Smooth muscle cell of the brain vasculature (primary cell): Measurements from ENCODE around the gene TMEM132D.
A peak's percentile ranks its signal among the peaks of the same experiment; 100 is the strongest.

Experiments
- DNase-seq: peaks from one replicate; pipeline ENCODE4 v3.0.0-alpha.2; 2012; ENCODE audit warnings: low read depth, low spot score

TMEM132D gene

GRCh38 chr12:129534966-129535750, 368.7 kb downstream of the TMEM132D start:
- no peak for DNase-seq

- no peak for DNase-seq
These were observed 370.9 kb downstream of the TMEM132D start for GRCh38 chr12:129532707-129533499.

- no peak for DNase-seq
These were observed 371.7 kb downstream of the TMEM132D start for GRCh38 chr12:129532082-129532481.

GRCh38 chr12:129530984-129531383, 372.8 kb downstream of the TMEM132D start:
- no peak for DNase-seq

- no peak for DNase-seq
These were observed 373.3 kb downstream of the TMEM132D start for GRCh38 chr12:129530517-129530916.

- DNase-seq, result no peak
These were observed 376.3 kb downstream of the TMEM132D start for GRCh38 chr12:129527506-129527905.

- DNase-seq, result no peak
These were observed 380.2 kb downstream of the TMEM132D start for GRCh38 chr12:129523621-129524020.

- DNase-seq, result peak; percentile 50
These were observed 383.1 kb downstream of the TMEM132D start for GRCh38 chr12:129520739-129521138.

- no peak for DNase-seq
These were observed 400.0 kb downstream of the TMEM132D start for GRCh38 chr12:129503802-129504201.

GRCh38 chr12:129496226-129496625, 407.6 kb downstream of the TMEM132D start:
- DNase-seq, result peak; percentile 3

GRCh38 chr12:129494766-129495165, 409.1 kb downstream of the TMEM132D start:
- DNase-seq, result no peak

- no peak for DNase-seq
These were observed 409.6 kb downstream of the TMEM132D start for GRCh38 chr12:129494260-129494659.

GRCh38 chr12:129489100-129489676, 414.6 kb downstream of the TMEM132D start:
- DNase-seq, result no peak

- no peak for DNase-seq
These were observed 416.9 kb downstream of the TMEM132D start for GRCh38 chr12:129486931-129487330.

- DNase-seq, result no peak
These were observed 420.5 kb downstream of the TMEM132D start for GRCh38 chr12:129483111-129483893.

- no peak for DNase-seq
These were observed 421.9 kb downstream of the TMEM132D start for GRCh38 chr12:129481921-129482320.

- no peak for DNase-seq
These were observed 433.6 kb downstream of the TMEM132D start for GRCh38 chr12:129470196-129470595.

- no peak for DNase-seq
These were observed 436.1 kb downstream of the TMEM132D start for GRCh38 chr12:129467726-129468125.

GRCh38 chr12:129467289-129467688, 436.5 kb downstream of the TMEM132D start:
- DNase-seq, result no peak

GRCh38 chr12:129466499-129466898, 437.3 kb downstream of the TMEM132D start:
- no peak for DNase-seq

GRCh38 chr12:129459886-129460285, 443.9 kb downstream of the TMEM132D start:
- DNase-seq, result no peak

GRCh38 chr12:129446696-129447095, 457.1 kb downstream of the TMEM132D start:
- DNase-seq, result no peak
